Nephron progenitor cell (in vitro differentiated cells): ENCODE results near the gene SLC30A1.

ENCODE experiments used
- DNase-seq: peaks from one replicate; pipeline ENCODE4 v3.0.0; 2021
- H3K27ac Mint-ChIP-seq: 2 replicates; pipeline ENCODE4 v1.8.0; 2021; ENCODE audit warnings: mild to moderate bottlenecking, moderate library complexity, mixed read lengths
- H3K27me3 Mint-ChIP-seq: 2 replicates; pipeline ENCODE4 v1.8.0; 2021; ENCODE audit warnings: mild to moderate bottlenecking, low read depth, mixed read lengths; ENCODE audit not compliant: poor library complexity
- H3K36me3 Mint-ChIP-seq: 2 replicates; pipeline ENCODE4 v1.8.0; 2021; ENCODE audit warnings: low read depth, mixed read lengths
- H3K4me1 Mint-ChIP-seq: 2 replicates; pipeline ENCODE4 v1.8.0; 2021; ENCODE audit warnings: mixed read lengths
- H3K4me3 Mint-ChIP-seq: 2 replicates; pipeline ENCODE4 v1.8.0; 2021; ENCODE audit warnings: mild to moderate bottlenecking, moderate library complexity, mixed read lengths
- H3K9me3 Mint-ChIP-seq: 2 replicates; pipeline ENCODE4 v1.8.0; 2021; ENCODE audit warnings: mild to moderate bottlenecking, moderate library complexity, mixed read lengths
- CTCF ChIP-seq: fragments of 200-600 bp; sonication (generic); IDR thresholded peaks from 2 replicates; pipeline ENCODE4 v1.5.0; 2021; ENCODE audit warnings: antibody characterized with exemption

Gene SLC30A1

DNA sequence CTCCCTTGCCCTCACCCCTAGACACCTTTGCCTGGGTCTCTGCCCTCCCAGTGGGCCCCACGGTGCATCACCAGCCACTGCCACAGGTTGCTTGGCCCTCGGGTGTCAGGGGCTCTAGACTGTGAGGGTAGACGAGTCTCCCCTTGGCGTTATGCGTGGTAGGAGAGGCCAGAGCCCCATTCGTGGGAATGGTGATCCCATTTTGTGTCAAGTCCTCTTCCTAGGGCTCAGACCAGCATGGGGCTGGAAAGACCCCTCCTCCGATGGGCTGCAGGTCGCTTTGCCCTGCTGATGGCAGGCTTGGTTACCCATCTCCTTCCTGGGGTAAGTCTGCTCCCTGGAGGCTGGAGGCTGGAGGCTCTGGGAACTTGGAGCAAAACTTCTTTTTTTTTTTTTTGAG is 42.4 kb downstream of the SLC30A1 start:
- no peak for TF ChIP-seq CTCF
- Mint-ChIP-seq H3K27me3 (peaks cover 4% of the 10 kb centered on the region), H3K27ac (no peak overlapping the region), H3K9me3 (peaks cover 23% of the 10 kb centered on the region), H3K36me3 (peaks cover 10% of the 10 kb centered on the region), H3K4me1 (peaks cover 29% of the 10 kb centered on the region), H3K4me3 (no peak overlapping the region)
- DNase-seq, result no peak

DNA sequence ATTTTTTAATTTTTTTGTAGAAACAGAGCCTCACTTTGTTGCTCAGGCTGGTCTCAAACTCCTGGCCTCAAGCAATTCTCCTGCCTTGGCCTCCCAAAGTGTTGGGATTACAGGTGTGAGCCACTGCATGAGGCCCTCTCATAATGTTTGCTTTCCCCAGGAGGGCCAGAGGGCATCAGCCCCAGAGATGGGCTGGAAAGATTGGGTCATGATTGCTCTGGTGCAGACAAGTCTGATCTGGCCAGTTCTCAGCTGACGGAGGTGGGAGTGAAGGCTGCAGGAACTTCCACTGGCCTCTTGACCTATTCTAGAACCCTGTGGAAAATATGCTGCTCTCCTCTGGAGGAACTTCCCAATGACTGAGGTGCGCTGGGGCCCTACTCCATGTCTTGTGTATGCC is 43.6 kb downstream of the SLC30A1 start:
- no peak for TF ChIP-seq CTCF
- Mint-ChIP-seq H3K4me1 (peaks cover 35% of the 10 kb centered on the region), H3K4me3 (no peak overlapping the region), H3K27ac (no peak overlapping the region), H3K9me3 (peaks cover 10% of the 10 kb centered on the region), H3K36me3 (peaks cover 4% of the 10 kb centered on the region), H3K27me3 (peaks cover 4% of the 10 kb centered on the region)
- DNase-seq, result no peak

GRCh38 chr1:211534545-211535291 is 44.2 kb downstream of the SLC30A1 start:
- Mint-ChIP-seq H3K36me3 (no peaks in the 10 kb centered on the region), H3K27ac (peak overlapping the region; percentile 55), H3K27me3 (peaks cover 4% of the 10 kb centered on the region), H3K9me3 (peaks cover 4% of the 10 kb centered on the region), H3K4me1 (peaks cover 37% of the 10 kb centered on the region), H3K4me3 (no peak overlapping the region)
- no peak for TF ChIP-seq CTCF
- no peak for DNase-seq

- H3K36me3 Mint-ChIP-seq, result no peaks in the 10 kb centered on the region
- no peak for DNase-seq
- no peak overlapping the region for H3K4me3 Mint-ChIP-seq
- H3K27me3 Mint-ChIP-seq, result peaks cover 3% of the 10 kb centered on the region
- no peak overlapping the region for H3K27ac Mint-ChIP-seq
- TF ChIP-seq CTCF, result no peak
- H3K4me1 Mint-ChIP-seq, result peaks cover 33% of the 10 kb centered on the region
- no peaks in the 10 kb centered on the region for H3K9me3 Mint-ChIP-seq
These were observed 46.9 kb downstream of the SLC30A1 start for GRCh38 chr1:211532088-211532444.

DNA sequence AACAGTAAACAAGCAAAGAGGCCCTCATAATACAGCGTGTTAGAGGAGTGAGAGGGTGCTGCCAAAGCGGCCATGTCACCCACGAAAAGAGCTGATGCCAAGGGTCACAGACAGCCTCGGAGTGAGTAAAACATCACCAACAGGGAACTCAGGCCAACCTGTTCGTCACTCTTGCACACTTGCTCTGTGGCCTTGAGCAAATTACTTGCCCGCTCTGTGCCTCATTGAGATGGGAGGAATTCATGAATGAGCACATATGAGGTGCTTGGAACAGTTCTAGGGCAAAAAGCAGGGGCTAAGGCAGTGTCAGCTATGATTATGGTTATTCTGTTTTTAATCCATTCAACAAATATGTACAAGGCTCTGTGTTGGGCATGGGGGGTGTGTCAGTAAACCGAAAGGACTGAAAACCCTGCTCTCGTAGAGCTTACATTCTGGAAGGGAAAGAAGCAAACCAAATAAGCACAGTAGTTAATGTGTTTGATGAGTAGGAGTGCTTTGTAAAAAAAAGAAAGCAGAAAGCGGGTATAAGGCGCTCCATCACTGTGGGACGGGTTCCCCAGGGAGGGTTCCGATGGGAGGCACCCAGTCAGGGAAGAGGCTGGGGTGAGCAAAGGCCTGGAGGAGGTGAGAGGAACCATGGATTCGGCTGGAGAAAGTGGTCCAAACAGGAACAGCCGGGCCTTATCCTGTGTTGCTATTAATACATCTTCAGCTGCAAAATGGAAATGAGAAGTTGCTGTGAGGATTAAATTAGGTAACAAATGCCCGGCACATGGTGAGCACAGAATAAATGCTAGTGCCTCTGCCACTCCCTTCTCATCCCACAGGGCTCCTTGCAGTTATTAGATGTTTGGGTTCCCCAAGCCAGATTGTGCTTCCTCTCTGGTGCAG is 47.5 kb downstream of the SLC30A1 start:
- Mint-ChIP-seq H3K4me3 (no peak overlapping the region), H3K27ac (no peak overlapping the region), H3K4me1 (peaks cover 34% of the 10 kb centered on the region), H3K36me3 (no peaks in the 10 kb centered on the region), H3K27me3 (no peaks in the 10 kb centered on the region), H3K9me3 (no peaks in the 10 kb centered on the region)
- TF ChIP-seq CTCF, result no peak
- DNase-seq, result no peak
